ENCODE results near the gene GBP3.
A peak's percentile ranks its signal among the peaks of the same experiment; 100 is the strongest.

Gene GBP3

GRCh38 chr1:89022167-89022959, at the start of gene GBP3:
GBP3 (minus strand) TSS chr1:89022866; CDS start chr1:89020721, 2,145 bp downstream.
- TF ChIP-seq, protein P1, sequence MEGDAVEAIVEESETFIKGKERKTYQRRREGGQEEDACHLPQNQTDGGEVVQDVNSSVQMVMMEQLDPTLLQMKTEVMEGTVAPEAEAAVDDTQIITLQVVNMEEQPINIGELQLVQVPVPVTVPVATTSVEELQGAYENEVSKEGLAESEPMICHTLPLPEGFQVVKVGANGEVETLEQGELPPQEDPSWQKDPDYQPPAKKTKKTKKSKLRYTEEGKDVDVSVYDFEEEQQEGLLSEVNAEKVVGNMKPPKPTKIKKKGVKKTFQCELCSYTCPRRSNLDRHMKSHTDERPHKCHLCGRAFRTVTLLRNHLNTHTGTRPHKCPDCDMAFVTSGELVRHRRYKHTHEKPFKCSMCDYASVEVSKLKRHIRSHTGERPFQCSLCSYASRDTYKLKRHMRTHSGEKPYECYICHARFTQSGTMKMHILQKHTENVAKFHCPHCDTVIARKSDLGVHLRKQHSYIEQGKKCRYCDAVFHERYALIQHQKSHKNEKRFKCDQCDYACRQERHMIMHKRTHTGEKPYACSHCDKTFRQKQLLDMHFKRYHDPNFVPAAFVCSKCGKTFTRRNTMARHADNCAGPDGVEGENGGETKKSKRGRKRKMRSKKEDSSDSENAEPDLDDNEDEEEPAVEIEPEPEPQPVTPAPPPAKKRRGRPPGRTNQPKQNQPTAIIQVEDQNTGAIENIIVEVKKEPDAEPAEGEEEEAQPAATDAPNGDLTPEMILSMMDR (IDR thresholded peaks at IDR 0.05; ENCODE audit: extremely low read depth, missing control alignments) = no peak
- DNase-seq (ENCODE audit: low spot score) = peak; percentile 47

DNA sequence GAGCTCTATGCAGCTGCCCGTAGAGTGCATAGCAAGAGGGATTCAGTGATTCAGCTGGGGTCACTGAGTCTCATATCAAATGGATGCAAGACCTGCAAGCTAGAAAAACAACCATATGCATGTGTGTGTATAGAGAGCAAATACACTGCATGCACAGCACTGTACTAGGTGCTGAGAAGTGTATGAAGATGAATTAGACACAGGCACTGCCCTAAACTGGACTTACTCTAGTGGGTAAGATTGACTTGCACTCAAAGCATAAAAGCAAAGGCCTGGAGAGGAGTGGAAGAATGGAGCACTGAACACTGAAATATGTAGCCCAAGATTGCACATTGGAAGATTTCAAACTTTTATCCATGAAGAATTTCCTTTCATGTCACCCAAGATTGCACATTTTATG, 47.8 kb upstream of the GBP3 start:
- TF ChIP-seq, protein P1 (IDR thresholded peaks at IDR 0.05; ENCODE audit: extremely low read depth, missing control alignments) = no peak

DNA sequence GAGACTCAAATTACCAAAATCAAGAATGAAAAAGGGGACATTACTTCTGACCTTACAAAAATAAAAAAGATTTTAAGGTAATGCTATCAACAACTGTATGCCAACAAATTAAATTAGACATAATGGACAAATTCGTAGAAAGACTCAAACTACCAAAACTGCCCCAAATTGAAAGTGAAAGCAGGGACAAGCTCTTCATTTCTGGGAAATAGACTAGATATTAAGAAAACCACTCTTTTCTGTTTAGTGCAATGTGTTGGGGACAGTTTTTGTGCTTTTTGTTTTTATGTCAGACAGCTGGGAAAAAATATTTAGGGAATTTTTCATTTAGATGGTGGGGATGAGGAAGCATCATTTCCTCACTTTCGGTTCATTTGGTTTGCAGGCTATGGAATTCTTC, 47.3 kb upstream of the GBP3 start:
- DNase-seq (ENCODE audit: low spot score) = no peak
- TF ChIP-seq, protein P1 (IDR thresholded peaks at IDR 0.05; ENCODE audit: extremely low read depth, missing control alignments) = no peak

More for the DNA sequence above, 47.8 kb upstream of the GBP3 start:
- DNase-seq (ENCODE audit: low spot score) = no peak

GRCh38 chr1:89068291-89068690, 45.6 kb upstream of the GBP3 start:
- DNase-seq (ENCODE audit: low spot score) = no peak
- TF ChIP-seq, protein P1 (IDR thresholded peaks at IDR 0.05; ENCODE audit: extremely low read depth, missing control alignments) = no peak

DNA sequence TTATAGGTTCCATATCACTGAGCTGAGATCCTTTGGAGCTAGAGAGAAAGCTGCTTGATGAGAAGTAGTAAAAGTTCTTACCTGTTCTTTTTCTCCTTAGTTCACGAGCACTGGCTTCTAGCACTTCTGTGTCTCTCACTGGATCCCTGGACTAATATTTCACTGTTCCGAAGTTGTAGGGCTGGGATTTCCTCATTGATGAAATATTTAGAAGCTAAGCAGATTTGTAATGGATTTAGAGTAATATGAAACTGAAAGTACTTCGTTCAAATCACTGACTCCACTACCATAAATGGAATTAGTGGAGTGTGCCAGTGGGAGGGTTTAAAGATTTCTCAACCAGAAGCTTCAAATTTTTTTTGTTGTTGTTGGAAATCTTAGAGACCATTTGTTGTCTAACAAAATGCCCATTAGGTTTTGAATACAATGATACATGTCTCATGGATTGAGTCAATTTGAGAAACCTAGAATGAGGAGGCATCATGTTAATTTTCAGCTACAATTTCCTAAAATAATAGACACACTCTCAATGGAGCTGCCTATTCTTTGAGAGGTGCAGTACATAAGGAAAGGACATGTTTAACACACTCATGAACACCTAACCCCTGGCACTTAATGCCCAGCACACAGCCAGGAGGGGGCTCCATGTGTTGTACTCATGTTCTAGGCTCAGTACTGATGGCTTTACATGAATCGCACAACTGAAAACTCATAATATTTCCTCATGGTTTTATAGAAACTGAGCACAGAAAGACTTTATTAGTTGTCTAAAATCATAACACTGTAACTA, 42.6 kb upstream of the GBP3 start, which contains the start of gene GBP1:
Gene GBP1, minus strand, starts transcription at position 130 of the 790 bp plus-strand sequence. CDS start 1,974 bp downstream, outside the sequence.
- TF ChIP-seq, protein P1 (IDR thresholded peaks at IDR 0.05; ENCODE audit: extremely low read depth, missing control alignments) = no peak
- peak; percentile 9 for DNase-seq (ENCODE audit: low spot score)

DNA sequence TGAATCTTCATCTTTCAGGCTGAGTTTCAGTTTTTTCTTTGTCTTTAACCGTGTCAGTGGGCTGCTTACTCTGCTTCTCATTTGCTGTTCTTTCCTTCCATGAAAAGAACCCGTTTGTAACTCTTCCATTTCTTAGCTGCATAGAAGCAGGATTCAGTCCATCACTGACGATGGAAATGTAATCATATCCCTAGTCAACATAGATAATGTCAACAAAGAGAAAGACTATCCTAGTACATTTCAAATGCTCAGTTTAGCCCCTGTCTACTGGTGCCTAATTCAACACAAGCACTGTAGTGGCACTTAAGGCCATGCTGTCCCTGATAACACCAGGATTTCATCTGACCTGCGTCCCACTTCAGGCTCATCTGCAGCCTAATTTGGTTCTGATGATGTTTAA, 42.0 kb upstream of the GBP3 start:
- TF ChIP-seq, protein P1 (IDR thresholded peaks at IDR 0.05; ENCODE audit: extremely low read depth, missing control alignments) = no peak
- DNase-seq (ENCODE audit: low spot score) = no peak

DNA sequence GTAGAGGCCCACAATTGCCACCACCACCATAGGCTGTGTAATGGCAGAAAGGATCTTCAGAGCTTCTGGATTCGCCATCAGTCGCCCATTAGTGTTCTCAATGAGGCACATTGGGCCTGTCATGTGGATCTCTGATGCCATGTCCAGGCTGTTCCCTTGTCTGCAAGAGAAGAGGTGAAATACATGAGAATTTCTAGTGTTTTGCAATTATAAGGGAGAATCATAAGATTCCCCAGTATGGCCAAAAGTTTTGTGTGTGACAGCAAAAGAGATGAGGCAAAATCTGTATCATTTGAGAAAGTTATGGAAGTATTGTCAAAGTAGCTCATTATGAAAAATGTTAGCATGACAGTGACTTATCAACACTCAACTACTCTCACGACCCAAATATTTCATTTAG, 40.4 kb upstream of the GBP3 start:
- TF ChIP-seq, protein P1 (IDR thresholded peaks at IDR 0.05; ENCODE audit: extremely low read depth, missing control alignments) = no peak
- DNase-seq (ENCODE audit: low spot score) = no peak

Measured in GM20000 (cell line).